GM18505 (cell line): ENCODE data around the gene COL16A1.

ENCODE experiments used
- ATAC-seq: cut with Tn5 transposase; IDR thresholded peaks from one replicate; pipeline ENCODE4 v1.9.1; 2021; ENCODE audit not compliant: unreplicated experiment
- POLR2A ChIP-seq: IDR thresholded peaks from 4 replicates; pipeline ENCODE4 v1.6.1; 2011; ENCODE audit warnings: borderline replicate concordance; ENCODE audit not compliant: insufficient read depth, insufficient read length; ENCODE audit errors: extremely low read depth

COL16A1 gene

DNA sequence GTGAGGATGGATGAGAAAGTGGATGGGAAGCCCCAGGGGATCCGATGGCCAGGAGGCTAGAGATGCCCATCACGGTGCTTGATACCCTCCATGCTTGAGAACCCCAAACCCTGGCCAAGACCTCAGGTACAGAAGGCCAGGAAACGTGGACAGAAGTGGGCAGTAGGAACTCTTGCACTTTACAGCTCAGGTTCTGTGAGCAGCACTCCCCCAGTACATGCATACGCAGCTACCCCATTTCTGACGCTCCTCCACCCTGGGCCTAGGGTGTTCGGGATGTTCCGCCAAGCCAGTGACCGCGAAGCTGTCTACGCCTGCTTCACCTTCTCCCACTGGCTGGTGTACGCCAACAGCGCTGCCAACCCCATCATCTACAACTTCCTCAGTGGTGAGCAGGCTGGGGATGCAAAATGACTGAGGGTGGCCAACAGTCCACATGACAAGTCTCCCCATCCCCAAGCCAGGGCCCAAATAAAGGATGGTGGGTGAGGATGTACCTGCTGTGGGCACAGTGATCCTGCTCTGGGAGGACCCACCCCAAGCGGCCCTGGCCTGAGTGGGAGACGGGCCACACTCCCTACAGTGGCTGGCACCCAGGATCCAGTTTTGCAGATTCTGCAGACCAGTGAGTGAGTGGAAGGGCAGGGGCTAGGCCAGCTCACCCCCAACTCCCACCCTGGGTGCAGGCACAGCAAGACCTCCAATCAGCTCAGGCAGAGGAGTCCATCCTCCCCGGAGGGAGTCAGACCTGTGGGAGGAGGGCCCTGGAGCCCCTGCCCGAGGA lies 78.9 kb downstream of the COL16A1 start:
- ATAC-seq = no peak
- TF ChIP-seq POLR2A = no peak

GRCh38 chr1:31624309-31624708 lies 79.5 kb downstream of the COL16A1 start:
- TF ChIP-seq POLR2A = no peak

GRCh38 chr1:31623365-31623764 lies 80.5 kb downstream of the COL16A1 start:
- no peak for ATAC-seq
- no peak for TF ChIP-seq POLR2A

More at GRCh38 chr1:31624309-31624708, 79.5 kb downstream of the COL16A1 start:
- no peak for ATAC-seq

GRCh38 chr1:31621847-31622730 lies 81.7 kb downstream of the COL16A1 start:
- ATAC-seq = no peak
- no peak for TF ChIP-seq POLR2A

DNA sequence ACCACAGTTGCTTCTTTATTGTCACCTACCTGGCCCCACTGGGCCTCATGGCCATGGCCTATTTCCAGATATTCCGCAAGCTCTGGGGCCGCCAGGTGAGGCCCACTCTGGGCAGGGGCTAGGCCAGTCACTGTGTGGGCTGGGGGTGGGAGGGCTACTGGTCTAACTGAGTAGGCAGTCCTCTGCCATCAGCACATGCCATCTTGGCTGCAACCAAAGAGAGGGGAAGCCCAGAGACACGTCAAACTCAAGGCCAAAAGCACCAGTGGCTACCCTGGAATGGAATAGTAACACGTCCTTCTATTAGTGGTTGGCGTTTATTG lies 82.4 kb downstream of the COL16A1 start:
- TF ChIP-seq POLR2A = no peak
- no peak for ATAC-seq

GRCh38 chr1:31620631-31621497 lies 83.0 kb downstream of the COL16A1 start:
- no peak for TF ChIP-seq POLR2A
- ATAC-seq = no peak

DNA sequence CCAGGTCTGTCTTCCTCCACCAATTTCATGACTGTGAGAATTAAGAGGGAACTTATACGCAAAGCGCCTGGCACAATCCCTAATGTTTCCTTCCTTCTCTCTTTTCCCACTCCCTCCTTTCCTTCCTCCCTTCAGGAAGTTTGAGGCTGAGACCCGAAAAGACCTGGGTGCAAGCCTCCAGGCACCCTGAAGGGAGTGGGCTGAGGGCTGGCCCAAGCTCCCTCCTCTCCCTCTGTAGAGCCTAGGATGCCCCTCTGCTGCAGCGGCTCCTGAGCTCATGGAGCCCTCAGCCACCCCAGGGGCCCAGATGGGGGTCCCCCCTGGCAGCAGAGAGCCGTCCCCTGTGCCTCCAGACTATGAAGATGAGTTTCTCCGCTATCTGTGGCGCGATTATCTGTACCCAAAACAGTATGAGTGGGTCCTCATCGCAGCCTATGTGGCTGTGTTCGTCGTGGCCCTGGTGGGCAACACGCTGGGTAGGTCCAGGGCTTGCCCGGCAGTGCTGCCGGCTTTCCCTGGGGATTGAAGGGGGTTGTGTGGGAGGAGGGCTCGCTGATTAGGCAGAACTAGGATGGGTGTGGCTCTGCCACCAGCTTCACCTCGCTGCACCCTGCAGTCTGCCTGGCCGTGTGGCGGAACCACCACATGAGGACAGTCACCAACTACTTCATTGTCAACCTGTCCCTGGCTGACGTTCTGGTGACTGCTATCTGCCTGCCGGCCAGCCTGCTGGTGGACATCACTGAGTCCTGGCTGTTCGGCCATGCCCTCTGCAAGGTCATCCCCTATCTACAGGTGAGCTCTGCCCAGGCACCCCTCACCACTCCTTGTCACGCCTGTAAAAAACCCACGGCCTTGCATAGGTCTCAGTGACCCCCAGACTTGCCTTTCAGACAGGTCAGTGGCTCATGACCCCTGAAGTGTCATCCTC lies 84.6 kb downstream of the COL16A1 start:
- no peak for TF ChIP-seq POLR2A
- ATAC-seq = no peak

DNA sequence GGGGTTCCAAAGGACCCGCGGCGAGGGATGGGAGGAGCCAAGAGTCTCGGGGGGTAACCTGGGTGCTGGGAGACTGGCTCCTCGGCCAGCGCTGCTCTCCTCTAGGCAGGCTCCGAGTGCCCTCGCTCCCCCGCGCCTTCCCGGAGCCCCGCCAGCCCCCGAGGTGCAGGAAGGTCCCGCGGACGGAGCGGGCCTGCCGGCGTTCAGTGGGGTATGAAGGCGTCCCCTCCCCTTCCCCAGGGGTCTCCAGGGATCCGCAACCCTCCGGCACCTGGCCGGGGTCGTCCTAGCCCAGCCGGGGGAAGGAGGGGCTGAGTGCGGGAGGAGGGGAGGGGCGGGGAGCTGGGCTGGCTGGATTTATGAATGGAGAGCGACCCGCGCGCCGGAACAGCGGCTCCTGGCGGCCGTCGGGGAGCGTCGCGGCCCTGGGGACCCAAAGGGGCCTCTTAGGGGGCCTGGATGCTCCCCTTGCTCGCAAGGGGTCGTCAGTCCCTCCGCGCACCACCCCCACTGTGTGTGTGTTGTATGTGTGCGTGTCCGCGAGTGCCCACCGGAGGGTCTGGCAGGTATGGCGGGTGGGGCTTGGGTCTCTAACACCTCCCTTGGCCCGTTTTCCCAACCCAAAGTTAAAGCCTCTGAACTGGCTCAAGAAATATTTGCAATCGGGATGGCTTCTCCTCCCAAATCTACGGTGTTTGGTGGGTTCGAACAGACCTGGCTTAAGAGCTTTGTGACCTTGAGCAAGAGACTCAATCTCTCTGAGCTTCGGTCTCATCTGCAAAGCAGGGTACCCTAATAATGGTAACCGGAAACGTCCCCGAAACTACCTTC lies 85.7 kb downstream of the COL16A1 start:
- no peak for ATAC-seq
- no peak for TF ChIP-seq POLR2A

- TF ChIP-seq POLR2A = no peak
- no peak for ATAC-seq
Observed at GRCh38 chr1:31617218-31617915, 86.5 kb downstream of the COL16A1 start, which contains the start of gene HCRTR1. TSS of gene HCRTR1 (plus strand) at chr1:31617689. CDS start at chr1:31619193, 1,504 bp downstream.

- no peak for ATAC-seq
- no peak for TF ChIP-seq POLR2A
Observed at GRCh38 chr1:31615939-31616338, 87.9 kb downstream of the COL16A1 start.

GRCh38 chr1:31615414-31615813 lies 88.4 kb downstream of the COL16A1 start:
- no peak for TF ChIP-seq POLR2A
- ATAC-seq = no peak

- no peak for ATAC-seq
- TF ChIP-seq POLR2A = no peak
Observed at GRCh38 chr1:31614414-31615005, 89.3 kb downstream of the COL16A1 start.
